ENCODE data around the gene LETMD1.
"Not testable (repeated sequence)": the region's sequence is repeated elsewhere in the genome, so short reads cannot be mapped to it uniquely, and the experiment has no call there.

The LETMD1 gene

DNA sequence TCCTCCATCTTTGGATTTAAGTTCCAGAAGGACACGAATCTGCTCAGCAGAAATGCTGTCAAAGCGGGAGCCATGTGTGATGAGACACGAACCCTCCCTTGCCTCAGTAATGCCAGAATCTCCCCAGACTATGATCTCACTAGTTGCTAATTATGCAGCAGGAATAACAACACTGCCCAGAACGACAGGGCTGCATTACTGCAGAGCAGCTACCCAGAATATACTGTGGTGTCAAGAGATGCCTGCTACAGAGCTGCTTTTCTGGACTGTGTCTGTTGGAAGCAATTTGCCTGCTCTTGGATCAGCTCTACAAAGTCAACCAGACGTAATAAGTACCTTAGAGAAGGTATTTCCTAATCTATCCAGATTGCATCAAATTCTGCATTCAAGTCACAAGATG lies 29.8 kb downstream of the LETMD1 start:
- DNase-seq (ENCODE audit: low read depth) = peak; percentile 43

GRCh38 chr12:51078346-51078745 lies 30.2 kb downstream of the LETMD1 start:
- DNase-seq (ENCODE audit: low read depth) = not testable (repeated sequence)

DNA sequence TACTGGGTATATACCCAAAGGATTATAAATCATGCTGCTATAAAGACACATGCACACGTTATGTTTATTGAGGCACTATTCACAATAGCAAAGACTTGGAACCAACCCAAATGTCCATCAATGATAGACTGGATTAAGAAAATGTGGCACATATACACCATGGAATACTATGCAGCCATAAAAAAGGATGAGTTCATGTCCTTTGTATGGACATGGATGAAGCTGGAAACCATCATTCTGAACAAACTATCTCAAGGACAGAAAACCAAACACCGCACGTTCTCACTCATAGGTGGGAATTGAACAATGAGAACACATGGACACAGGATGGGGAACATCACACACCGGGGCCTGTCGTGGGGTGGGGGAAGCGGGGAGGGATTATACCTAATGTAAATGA lies 30.7 kb downstream of the LETMD1 start:
- not testable (repeated sequence) for DNase-seq (ENCODE audit: low read depth)

DNA sequence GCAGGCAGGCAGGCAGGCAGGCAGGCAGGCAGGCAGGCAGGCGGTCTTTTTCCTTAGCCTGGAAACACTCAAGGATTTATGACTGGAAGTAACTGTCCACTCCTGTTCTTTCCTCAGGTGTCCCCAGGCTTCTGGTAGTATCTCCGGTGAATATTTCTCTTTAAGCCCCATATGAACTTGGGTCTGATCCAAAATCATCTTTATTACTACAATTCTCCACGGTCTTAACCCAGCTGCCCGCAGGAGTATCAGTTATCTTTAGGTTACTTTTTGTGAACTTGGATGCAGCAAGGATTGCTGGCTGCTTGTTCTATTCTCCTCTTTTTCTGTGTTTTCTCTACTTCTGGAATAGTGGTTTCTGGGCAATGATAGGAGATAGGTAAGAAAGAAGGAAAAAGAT lies 32.0 kb downstream of the LETMD1 start:
- no peak for DNase-seq (ENCODE audit: low read depth)

GRCh38 chr12:51081421-51081820 lies 33.3 kb downstream of the LETMD1 start:
- DNase-seq (ENCODE audit: low read depth) = no peak

- DNase-seq (ENCODE audit: low read depth) = peak; percentile 65
These were observed 34.5 kb downstream of the LETMD1 start for GRCh38 chr12:51082561-51083125.

DNA sequence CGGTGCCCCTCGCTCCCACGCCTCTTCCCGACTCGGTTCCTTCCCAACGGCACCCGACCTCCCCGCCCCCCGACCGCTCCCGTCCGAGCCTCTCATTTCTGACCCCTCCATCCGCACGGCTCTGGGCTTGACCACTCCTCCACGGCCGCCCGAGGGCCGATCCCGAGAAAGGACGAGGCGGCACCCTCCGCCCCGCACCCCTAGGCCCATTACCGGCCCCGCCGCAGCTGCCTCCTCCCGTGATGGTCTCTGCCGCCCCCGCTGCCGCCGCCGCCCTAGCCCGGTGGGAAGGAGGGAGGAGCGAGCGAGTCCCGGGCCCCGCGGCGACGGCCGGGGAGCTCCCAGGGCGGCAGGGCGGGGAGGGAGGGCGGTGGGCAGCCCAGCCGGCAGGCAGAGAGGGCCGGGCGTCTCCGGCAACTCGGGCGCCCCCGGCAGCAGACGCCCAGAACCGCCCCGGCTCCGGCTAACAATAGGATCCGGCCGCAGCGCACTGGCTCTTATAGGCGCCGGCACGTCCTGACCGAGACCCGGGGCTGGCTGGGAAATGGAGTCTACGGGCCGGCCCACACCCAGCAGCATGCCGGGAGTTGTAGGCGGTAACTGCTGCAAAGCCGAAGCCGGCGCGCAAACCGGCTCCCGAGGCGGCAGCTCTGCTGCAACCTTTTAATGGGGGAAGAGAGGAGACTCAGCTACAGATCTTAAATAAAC lies 35.2 kb downstream of the LETMD1 start, which contains the start of gene CSRNP2:
Gene CSRNP2 (minus strand): TSS at position 471 of the 708 bp plus-strand sequence. CDS start 7,035 bp downstream, outside the sequence.
- peak; percentile 96 for DNase-seq (ENCODE audit: low read depth)

DNA sequence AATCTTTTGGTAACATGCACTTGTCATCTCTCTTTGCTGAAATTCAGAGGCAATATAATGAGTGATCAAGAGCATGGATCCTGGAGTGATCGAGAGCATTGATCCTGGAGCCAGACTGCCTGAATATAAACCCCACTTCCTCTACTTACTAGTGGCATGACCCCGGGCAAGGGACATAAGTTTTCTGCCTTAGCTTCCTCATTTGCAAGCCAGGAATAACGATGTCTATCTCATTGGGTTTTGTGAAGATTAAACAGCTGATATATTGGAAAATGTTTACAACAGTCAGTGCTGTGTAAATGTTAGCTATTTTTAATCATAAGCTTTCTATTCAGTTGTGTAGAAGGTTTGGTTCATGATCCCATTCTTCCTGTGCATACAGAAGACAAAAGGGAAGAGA lies 37.6 kb downstream of the LETMD1 start:
- DNase-seq (ENCODE audit: low read depth) = no peak

DNA sequence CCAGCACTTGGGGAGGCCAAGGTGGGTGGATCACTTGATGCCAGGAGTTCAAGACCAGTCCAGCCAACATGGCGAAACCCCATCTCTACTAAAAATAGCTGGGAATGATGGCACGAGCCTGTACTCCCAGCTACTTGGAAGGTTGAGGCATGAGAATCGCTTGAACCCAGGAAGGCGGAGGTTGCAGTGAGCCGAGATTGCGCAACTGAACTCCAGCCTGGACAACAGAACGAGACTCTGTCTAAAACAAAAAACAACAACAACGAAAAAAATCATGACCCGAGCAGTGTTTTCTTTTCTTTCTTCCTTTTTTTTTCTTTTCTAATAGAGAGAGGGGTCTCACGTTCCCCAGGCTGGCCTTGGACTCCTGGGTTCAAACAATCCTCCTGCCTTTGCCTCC lies 38.8 kb downstream of the LETMD1 start:
- DNase-seq (ENCODE audit: low read depth) = no peak

GRCh38 chr12:51087818-51088217 lies 39.7 kb downstream of the LETMD1 start:
- no peak for DNase-seq (ENCODE audit: low read depth)

GRCh38 chr12:51090705-51091229 lies 42.6 kb downstream of the LETMD1 start:
- DNase-seq (ENCODE audit: low read depth) = no peak

GRCh38 chr12:51098611-51099010 lies 50.5 kb downstream of the LETMD1 start:
- DNase-seq (ENCODE audit: low read depth) = no peak

GRCh38 chr12:51103977-51104376 lies 55.9 kb downstream of the LETMD1 start:
- no peak for DNase-seq (ENCODE audit: low read depth)

- DNase-seq (ENCODE audit: low read depth) = no peak
These were observed 60.0 kb downstream of the LETMD1 start for GRCh38 chr12:51108136-51108535.

All from EH (cell line).